Inflammatory macrophage treated with lipopolysaccharide for 1 hour (primary cell): ENCODE data around the gene SMYD3.

Experiments
- DNase-seq, 2 donors: peaks; one replicate each; pipeline ENCODE4 v3.0.0-alpha.2; 2020 to 2022

Gene SMYD3

GRCh38 chr1:246200738-246201137 is 306.3 kb downstream of the SMYD3 start:
- no peak for DNase-seq

- DNase-seq, result no peak
Measured at GRCh38 chr1:246200225-246200624, 306.9 kb downstream of the SMYD3 start.

GRCh38 chr1:246199086-246199645 is 307.9 kb downstream of the SMYD3 start:
- no peak for DNase-seq

DNA sequence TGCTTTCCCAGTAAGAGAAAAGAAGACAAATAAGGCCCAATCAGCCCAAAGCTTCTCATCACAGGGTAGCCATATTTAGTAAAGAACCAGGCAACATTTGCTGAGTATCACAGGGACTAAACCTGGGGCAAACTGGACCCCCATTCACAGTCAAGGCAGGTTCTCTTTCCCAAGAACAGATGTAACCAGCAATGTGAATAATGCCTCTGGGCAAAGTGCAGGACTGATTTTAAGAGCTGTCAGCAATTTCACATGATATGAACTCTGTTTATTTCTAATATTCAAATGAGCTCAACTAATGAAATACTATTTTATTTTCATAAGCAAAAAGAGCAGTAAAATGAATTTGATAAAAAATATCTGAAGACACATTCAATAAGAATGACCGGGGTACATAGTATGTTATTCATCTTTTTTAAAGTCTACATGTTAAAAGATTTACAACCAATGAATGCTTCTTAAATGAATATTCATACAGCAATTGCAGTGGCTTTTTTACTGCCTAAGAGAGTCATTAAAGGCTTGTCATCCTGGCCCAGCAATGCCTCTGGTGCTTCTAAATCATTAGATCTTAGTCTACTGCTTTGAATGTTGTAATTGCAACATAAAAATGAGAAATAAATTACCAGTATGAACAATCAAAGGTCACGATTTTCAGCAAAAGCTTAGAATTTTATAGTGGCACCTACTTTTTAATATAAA is 308.8 kb downstream of the SMYD3 start:
- no peak for DNase-seq

DNA sequence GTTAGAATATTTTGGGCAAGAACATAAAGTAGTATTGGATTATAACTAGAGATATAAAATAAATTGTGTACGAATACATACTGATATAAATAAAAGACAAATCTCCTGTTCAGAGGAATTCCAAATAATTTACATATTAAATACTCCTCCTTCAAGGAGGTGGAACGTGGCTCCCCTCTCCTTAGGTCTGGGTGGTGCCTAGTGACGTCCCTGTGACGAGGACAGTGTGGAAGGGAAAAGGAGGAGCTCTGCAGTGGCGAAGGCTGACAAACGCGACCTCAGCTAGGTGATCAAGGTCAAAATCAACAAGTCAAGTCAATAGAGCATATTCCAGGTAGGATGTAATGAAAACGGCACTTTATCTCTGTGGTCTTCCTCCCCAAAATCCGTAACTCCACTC is 310.0 kb downstream of the SMYD3 start:
- no peak for DNase-seq

GRCh38 chr1:246195296-246195695 is 311.8 kb downstream of the SMYD3 start:
- no peak for DNase-seq

DNA sequence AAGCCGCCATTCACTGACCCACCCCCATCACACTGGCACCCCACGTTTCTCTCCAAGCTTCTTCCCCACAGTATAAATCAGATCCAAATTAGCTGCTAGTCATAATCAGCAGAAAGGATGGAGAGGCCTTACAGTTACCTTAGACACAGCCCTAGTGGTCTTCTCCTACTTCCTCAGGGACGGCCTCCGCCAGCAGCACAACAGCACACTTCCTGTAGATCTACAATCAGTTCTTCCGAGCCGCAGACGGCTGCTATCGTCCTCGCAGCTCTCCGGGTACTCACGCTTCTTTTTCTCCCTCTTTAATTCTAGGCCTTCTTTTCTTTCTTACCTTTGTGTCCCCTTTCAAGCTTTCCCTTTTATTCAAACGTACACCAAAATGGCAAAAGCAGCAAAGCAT is 313.5 kb downstream of the SMYD3 start:
- no peak for DNase-seq

DNA sequence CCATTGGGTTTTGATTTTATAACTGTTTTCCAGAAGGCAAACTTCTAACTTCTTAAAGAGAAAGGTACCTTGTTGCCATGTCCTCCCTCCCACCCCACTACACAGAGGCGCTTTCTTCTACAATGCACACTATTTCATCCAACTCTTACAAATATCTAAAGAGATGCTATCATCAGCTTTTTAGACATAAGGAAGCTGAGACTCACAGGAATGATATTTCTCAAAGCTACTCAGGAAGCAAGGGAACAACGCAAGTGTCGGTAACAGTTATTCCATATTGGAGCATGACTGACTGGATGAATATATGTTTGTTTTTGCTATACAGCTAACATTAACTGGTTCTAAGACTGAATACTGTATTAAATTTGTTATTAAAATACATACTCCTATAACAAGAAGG is 318.0 kb downstream of the SMYD3 start:
- no peak for DNase-seq

- DNase-seq, result no peak
Measured at GRCh38 chr1:246187834-246188372, 319.2 kb downstream of the SMYD3 start.

DNA sequence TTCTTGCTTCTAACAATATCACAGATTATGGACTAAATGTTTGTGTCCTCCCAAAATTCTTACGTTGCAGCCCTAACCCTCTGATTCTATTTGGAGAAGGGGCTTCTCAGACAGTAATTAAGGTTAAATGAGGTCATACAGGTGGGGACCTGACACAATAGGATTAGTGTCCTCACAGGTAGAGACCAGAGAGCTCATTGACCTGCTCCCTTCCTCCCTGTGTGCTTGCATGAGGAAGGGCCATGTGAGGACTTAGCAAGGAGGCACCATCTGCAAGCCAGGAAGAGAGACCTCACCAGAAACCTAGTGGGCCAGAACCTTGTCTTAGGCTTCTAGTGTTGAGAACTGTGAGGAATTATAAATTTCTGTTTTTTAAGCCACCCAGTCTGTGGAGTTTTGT is 322.6 kb downstream of the SMYD3 start:
- DNase-seq, result no peak

DNA sequence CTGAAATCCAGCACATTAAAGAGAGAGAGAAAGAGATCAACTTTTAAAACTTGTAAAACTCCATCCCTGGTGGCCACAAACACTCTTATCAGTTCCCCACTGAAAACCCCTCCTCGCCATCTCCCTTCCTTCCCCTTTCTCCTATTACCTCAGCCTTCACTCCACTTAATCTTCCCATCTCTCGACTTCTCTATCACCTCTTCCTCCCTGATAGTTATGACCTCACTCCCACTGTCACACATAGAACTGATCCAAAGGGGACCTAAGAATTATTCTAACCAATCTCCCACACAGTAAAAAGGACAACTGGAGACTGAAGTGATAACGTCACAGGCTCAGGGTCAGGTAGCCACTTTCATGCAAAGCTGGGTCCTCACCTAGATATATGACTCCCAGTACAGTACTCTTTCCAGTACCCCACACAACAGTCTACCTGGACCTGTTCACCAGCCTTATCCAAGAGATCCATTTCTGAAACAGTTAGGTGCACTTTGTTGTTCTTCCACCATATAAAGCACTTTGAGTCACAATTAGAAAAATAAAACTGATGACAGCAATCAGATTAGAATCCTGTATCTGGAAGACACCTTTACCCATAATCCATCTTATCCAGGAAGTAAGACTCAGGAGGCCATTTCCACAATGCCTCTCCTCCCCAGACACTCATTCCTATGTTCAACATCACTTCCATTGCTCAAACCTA is 324.8 kb downstream of the SMYD3 start:
- peak; percentile 17 to 32 for DNase-seq

GRCh38 chr1:246181241-246181640 is 325.8 kb downstream of the SMYD3 start:
- peak; percentile 53 to 62 for DNase-seq

- DNase-seq, result no peak
Measured at GRCh38 chr1:246179401-246179800, 327.7 kb downstream of the SMYD3 start.

DNA sequence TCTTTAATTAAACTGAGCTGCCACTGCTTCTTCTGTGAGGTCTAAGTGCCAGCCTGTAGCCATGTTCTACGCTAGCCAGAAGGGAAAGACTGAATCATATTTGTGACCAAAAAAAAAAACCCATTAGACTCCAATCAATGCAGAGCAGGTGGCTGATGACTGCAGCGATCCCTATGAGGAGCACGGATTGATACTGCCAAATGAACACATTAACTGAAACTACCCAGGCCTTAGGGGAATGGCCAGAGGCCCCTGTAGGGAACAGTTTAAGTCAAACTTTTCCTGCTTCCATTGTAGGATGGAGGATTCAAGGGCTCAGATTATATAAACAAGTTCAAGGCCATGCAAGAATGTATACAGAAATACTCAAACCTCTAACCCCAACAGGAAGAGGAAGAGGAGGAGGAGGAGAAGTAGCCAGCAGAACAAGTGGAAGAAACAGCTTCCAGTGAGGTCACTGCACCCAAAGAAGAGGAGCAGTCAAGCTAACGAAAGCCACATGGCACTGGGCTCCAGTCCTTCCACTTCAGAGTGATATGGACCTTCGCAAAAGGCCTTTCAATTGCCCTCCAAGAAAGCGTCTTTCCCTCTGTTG is 328.3 kb downstream of the SMYD3 start:
- DNase-seq, result peak; percentile 18 to 22

- DNase-seq, result no peak
Measured at GRCh38 chr1:246176126-246177024, 330.7 kb downstream of the SMYD3 start.

GRCh38 chr1:246170574-246171261 is 336.4 kb downstream of the SMYD3 start:
- DNase-seq, result no peak

GRCh38 chr1:246169486-246169885 is 337.6 kb downstream of the SMYD3 start:
- DNase-seq, result no peak

- no peak for DNase-seq
Measured at GRCh38 chr1:246169019-246169418, 338.1 kb downstream of the SMYD3 start.

GRCh38 chr1:246166841-246167240 is 340.2 kb downstream of the SMYD3 start:
- DNase-seq, result no peak

GRCh38 chr1:246165826-246166709 is 341.0 kb downstream of the SMYD3 start:
- no peak for DNase-seq

DNA sequence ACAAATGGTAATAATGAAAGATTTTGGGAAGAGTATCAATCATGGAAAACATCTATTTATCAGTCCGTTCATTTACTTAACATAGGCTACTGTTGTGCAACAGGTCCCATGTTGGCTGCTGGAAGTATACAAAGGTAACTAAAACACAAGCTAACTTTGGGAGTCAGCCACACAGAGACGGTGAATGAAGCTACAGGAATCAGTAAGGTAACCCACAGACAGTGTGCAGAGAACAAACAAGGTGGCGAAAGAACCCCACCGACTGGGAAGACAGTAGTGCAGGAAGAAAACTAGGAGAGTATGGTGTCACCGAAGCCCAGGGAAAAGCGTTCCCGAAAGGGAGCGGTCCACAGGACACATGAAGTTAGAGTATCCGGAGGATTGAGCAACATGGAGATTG is 342.3 kb downstream of the SMYD3 start:
- DNase-seq, result no peak
